ENCODE results near the gene DPP7.

- TF ChIP-seq CTCF (tag by site-specific recombination; IDR thresholded peaks at IDR 0.05) = no peak
- TF ChIP-seq ZNF335 (tag by site-specific recombination; conservative IDR thresholded peaks at IDR 0.05) = no peak
- TF ChIP-seq HOXA7 (CRISPR knock-in tag; IDR thresholded peaks at IDR 0.05; ENCODE audit: borderline replicate concordance) = no peak
- TF ChIP-seq ZNF529 (tag by site-specific recombination; IDR thresholded peaks at IDR 0.05; ENCODE audit: insufficient replicate concordance) = no peak
- no peak for TF ChIP-seq ZBTB21 (tag by site-specific recombination; IDR thresholded peaks at IDR 0.05)
- no peak for TF ChIP-seq TCF7L2 (IDR thresholded peaks at IDR 0.05; ENCODE audit: borderline replicate concordance, low read depth, low read length)
- TF ChIP-seq ZNF37A (tag by site-specific recombination; IDR thresholded peaks at IDR 0.05) = no peak
- TF ChIP-seq ZNF140 (tag by site-specific recombination; IDR thresholded peaks at IDR 0.05) = no peak
- TF ChIP-seq, protein P1, sequence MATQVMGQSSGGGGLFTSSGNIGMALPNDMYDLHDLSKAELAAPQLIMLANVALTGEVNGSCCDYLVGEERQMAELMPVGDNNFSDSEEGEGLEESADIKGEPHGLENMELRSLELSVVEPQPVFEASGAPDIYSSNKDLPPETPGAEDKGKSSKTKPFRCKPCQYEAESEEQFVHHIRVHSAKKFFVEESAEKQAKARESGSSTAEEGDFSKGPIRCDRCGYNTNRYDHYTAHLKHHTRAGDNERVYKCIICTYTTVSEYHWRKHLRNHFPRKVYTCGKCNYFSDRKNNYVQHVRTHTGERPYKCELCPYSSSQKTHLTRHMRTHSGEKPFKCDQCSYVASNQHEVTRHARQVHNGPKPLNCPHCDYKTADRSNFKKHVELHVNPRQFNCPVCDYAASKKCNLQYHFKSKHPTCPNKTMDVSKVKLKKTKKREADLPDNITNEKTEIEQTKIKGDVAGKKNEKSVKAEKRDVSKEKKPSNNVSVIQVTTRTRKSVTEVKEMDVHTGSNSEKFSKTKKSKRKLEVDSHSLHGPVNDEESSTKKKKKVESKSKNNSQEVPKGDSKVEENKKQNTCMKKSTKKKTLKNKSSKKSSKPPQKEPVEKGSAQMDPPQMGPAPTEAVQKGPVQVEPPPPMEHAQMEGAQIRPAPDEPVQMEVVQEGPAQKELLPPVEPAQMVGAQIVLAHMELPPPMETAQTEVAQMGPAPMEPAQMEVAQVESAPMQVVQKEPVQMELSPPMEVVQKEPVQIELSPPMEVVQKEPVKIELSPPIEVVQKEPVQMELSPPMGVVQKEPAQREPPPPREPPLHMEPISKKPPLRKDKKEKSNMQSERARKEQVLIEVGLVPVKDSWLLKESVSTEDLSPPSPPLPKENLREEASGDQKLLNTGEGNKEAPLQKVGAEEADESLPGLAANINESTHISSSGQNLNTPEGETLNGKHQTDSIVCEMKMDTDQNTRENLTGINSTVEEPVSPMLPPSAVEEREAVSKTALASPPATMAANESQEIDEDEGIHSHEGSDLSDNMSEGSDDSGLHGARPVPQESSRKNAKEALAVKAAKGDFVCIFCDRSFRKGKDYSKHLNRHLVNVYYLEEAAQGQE (tag by site-specific recombination; IDR thresholded peaks at IDR 0.05) = no peak
- no peak for TF ChIP-seq KLF16 (tag by site-specific recombination; IDR thresholded peaks at IDR 0.05)
- TF ChIP-seq KLF1 (tag by site-specific recombination; IDR thresholded peaks at IDR 0.05) = no peak
Observed at GRCh38 chr9:137159105-137160053, 44.8 kb upstream of the DPP7 start.
